OCI-M1 (cell line): ENCODE measurements around the gene PAN2.
"Not testable (repeated sequence)": the region's sequence is repeated elsewhere in the genome, so short reads cannot be mapped to it uniquely, and the experiment has no call there.

Source experiments
- DNase-seq: peaks from one replicate; lab custom pipeline; 2025; lab: John Stamatoyannopoulos, UW

PAN2 gene

GRCh38 chr12:56346675-56347074 is 12.9 kb upstream of the PAN2 start:
- no peak for DNase-seq

GRCh38 chr12:56342290-56342689 is 8.5 kb upstream of the PAN2 start:
- DNase-seq, result not testable (repeated sequence)

GRCh38 chr12:56341616-56342015 is 7.8 kb upstream of the PAN2 start:
- DNase-seq, result no peak

- DNase-seq, result no peak
Measured at GRCh38 chr12:56339158-56339422, 5.3 kb upstream of the PAN2 start.

- DNase-seq, result no peak
Measured at GRCh38 chr12:56338308-56339157, 4.7 kb upstream of the PAN2 start, which contains the start of gene IL23A. IL23A (plus strand) TSS chr12:56338884; CDS start chr12:56339045, 161 bp downstream.

DNA sequence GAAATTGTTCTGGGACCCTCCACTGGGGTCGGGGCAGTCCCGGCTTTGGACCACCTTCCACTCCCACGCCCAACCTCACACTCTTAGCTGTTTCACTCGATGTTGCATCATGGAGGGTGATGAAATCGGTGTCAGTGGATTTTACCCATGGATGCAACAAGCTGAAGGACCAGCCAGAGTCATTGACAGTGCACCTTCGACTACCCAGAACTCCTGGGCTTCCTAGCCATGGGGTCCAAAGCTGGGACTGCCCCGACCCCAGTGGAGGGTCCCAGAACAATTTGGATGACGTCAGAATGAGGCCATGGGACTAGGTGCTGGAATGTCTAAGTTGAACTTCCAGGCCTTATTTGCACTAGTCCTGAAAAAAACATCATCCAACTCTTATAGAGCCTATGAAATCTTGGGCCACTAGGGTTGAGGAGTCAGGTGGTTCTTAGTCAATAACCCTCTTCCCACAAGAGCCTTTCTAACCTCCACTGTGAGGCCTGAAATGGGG is 4.0 kb upstream of the PAN2 start:
- peak; percentile 29 for DNase-seq

DNA sequence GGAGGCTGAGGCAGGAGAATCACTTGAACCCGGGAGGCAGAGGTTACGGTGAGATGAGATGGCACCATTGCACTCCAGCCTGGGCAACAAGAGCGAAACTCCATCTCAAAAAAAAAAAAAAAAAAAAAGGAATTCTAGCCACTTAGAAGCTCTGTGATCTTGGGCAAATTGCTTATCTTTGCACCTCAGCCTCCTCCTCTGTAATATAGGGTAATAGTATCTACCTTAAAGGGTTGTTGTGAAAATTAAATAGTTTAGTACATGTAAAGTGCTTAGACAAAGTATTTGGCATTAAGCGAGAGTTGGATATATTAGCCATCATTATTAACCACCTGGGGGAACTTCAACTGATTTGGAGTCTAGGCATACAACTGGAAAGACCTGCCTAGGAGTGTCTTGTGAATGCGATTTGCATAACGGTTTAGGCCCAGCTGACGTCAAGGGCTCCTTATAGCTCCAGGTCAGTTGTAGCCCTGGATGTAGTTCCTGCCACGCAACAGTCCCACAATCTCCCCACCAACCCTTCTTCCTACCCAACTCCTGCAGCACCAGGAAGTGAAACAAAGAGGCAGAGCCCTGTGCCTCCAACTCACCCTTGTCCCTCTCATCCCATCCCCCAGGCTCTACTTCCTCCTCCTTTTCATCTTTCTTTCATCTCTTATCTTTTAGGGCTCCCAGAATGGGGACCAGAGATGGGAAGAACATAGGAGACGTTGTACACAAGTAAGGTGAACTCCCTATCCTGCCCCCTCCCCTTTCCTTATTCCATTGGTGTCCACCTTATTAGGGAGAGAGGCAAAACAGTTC is 2.8 kb upstream of the PAN2 start:
- peak; percentile 68 for DNase-seq

DNA sequence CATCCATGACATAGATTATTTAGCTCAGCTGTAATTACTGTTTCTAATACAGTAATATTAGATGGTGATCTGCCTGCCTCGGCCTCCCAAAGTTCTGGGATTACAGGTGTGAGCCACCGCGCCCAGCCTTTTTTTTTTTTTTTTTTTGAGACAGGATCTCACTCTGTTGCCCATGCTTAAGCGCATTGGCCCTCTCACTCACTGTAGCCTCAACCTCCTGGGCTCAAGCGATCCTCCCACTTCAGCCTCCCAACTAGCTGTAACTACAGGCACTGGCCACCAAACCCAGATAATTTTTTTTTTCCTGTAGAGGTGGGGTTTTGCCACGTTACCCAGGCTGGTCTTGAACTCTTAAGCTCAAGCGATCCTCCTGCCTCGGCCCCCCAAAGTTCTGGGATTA is 1.7 kb upstream of the PAN2 start:
- not testable (repeated sequence) for DNase-seq

DNA sequence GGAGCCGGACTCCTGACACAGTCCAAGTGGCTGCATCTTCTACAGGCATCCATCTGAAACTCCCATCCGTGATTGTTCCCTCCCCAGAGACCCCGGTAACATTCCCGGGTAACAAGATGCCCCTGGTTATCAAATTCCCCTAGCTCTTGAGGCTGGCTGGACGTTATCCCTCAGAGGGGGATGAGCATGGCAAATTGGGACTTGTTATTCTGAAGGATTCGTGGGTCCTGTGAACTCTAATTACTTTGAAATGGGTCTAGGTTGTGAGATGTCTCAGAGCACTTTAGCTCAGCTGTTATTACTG is 642 bp upstream of the PAN2 start:
- no peak for DNase-seq

GRCh38 chr12:56333197-56333678 is 562 bp downstream of the PAN2 start:
- no peak for DNase-seq

DNA sequence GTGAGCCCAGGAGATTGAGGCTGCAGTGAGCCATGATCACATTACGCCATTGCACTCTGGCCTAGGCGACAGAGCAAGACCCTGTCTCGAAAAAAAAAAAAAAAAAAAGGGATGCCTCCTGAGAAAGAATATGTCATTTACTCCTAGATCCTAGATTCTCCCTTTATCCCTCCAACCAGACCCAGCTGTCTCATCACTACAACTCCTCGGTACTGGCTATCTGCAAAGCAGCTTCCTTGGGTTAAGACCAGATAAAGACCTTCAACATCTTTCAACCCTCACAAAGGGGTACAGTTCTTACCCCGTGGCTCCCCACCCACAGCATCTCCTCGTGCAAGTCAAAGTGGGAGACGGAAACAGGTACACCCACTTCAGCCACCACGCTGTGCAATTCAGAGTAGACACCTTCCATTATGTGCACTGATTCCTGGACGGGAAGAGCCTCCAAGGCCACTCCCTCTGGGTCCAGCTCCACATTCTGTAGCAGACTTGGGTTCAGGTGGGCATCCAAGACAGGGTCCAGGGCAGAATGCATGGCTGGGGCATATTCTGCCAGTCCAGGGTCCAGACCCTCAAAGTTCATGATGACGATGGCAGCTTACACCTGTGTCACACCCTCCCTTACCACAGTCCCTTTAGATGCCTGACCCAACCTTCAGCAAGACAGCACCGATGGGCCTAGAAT is 1.1 kb downstream of the PAN2 start:
- no peak for DNase-seq

GRCh38 chr12:56330936-56331490 is 2.8 kb downstream of the PAN2 start:
- DNase-seq, result no peak

DNA sequence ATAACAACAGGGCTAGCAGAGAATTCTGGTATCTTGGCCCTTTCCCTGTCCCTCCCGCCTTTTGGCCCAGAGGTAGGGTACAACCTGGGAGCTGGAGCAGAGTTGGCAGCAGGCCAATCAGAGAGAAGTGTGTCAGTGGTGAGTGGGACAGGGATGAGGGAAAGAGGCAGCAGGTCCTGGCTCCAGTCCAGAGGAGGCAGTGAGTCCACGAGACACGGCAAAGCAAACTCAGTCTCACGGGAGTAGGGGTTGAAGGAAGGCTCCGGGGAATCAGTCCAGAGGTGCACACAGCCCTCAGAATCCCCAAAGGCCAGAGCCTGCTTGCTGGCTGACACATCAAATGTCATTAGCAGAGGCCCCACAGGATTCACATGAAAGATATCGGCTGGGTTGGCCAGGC is 7.3 kb downstream of the PAN2 start:
- DNase-seq, result no peak

GRCh38 chr12:56326126-56326525 is 7.7 kb downstream of the PAN2 start:
- DNase-seq, result no peak

- DNase-seq, result no peak
Measured at GRCh38 chr12:56324206-56324605, 9.6 kb downstream of the PAN2 start.

- DNase-seq, result not testable (repeated sequence)
Measured at GRCh38 chr12:56321610-56322009, 12.2 kb downstream of the PAN2 start.

DNA sequence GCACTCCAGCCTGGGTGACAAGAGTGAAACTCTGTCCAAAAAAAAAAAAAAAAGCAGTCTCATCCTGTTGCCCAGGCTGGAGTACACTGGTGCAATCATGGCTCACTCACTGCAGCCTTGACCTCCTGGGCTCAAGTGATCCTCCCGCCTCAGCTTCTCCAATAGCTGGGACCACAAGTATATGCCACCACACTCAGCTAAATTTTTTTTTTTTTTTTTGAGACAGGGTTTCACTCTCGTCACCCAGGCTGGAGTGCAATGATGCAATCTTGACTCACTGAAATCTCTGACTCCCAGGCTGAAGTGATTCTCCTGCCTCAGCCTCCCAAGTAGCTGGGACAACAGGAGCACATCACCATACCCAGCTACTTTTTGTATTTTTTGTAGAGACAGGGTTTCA is 12.8 kb downstream of the PAN2 start:
- DNase-seq, result peak; percentile 16

DNA sequence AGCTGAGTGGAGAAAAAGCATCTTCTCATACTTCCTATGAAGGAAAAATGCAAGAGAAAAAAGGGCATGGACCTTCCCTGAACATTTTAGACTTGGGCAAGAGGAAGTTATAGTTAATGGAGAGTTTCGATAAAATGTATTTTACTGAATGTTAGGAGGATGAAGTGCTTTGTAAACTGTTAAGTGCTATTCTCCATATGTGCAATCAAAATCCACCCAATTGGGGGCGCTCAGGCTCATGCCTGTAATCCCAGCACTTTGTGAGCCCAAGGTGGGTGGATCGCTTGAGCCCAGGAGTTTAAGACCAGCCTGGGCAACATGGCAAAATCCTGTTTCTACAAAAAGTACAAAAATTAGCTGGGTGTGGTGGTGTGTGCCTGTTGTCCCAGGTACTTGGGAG is 16.1 kb downstream of the PAN2 start:
- peak; percentile 13 for DNase-seq

DNA sequence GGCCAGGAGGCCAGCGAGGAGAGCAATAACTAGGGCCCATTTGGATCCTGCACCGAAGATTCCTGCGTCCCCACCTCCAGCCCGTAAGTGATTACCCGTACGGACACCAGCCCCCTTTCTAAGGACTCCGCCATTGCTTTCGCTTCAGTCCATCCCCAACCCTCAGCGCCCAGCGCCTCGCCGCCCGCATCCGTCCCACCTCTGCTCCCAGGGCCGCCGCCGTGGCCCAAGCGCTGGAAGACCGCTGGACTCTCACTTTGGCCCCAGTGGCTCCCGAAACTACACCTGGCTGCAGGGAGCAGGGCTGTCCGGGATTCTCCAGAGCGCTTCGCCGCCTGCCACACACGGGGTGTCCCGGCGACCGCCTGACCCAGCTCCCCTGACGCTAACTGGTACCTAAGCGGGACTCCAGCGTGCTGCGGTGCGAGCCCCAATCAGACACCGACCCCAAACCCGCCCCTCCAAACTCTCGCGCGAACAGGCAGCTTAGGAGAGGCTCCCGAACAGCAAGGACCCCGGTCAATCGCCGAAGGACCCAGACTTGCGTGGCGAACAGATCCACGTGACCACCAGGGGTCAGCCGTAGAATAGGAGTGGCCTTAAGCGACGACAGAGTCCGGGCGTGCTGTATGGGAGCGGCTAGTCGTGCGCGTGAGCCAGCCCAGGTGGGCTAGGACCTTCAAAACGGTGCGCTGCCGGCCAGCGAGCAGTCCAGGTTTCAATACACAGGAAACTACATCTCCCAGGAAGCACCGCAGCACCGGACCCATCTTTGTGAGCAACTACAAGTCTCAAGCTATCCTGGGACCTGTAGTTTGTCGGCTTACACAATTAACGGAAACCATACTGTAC is 18.0 kb downstream of the PAN2 start, which contains the start of gene CNPY2:
CNPY2 (minus strand) TSS at position 367 of the 852 bp plus-strand sequence. CDS start 771 bp downstream, outside the sequence.
- DNase-seq, result peak; percentile 96

DNA sequence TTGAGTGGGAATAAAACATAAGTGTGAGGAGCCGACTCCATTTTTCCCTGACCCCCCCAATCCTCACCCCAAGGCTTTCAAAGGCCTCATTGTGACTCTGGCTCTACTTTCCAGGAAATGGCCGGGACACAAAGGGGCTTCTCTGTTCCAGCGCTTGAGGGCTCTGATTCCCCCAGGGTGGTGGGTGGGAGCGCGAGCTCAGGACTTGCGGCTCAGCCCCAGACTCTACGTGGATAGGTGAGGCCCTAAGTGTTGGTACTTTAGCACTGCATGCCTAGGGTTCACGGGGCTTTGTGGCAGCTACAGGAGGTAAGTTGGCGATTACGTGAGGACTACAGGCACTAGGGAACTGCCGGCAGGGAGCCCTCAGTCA is 18.6 kb downstream of the PAN2 start:
- DNase-seq, result peak; percentile 61

DNA sequence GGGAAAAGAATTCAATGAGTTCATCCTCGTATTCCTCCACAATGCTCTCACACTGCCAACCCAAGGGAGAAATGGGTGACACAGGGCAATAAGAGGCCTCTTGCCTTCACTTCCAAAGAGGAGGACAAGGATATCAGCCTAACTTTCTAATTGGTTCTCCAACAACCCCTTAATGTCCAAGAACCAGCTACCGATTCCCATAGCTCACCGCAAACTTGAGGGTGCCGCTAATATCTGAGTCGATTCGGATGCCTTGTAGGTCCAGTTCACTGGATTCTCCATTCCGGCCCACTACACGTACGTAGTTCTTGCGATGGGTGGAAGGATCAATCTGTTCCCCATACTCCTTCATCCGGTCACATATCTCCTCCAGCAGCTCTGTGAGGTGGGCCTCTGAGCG is 22.8 kb downstream of the PAN2 start:
- no peak for DNase-seq
